Adipose tissue (tissue), 3 donors: ENCODE measurements around the gene HAUS6. TPM values are rescaled to one million over a fixed set of nuclear protein-coding genes. Genes with fewer than 3 reads are reported as not detected.
"Not testable (repeated sequence)": the region's sequence is repeated elsewhere in the genome, so short reads cannot be mapped to it uniquely, and the experiment has no call there.

Experiments used
- H3K27ac ChIP-seq: one replicate; pipeline ENCODE4 v1.5.1; 2013; ENCODE audit warnings: low read depth, low read length
- WGBS, 3 donors: extraction: QIAGEN DNeasy Blood & Tissue Kit; methylation state at CpG; one replicate each; pipeline ENCODE4 v1.1.7; 2013; 5-methylcytosine and 5-hydroxymethylcytosine counted together
- polyA plus RNA-seq, 3 donors: library from polyadenylated mRNA; stranded (reverse); fragments of 200-250 nt; gene quantifications; one replicate each; pipeline ENCODE4 v1.2.3, GENCODE V29; 2013
- donor health status: healthy with polysubstance abuse.
- donor health status: Bipolar disorder and iron deficiency.
- donor health status: healthy.

The HAUS6 gene
- 1 to 10 TPM; 1.9 to 4.8 (median 4.4) TPM for polyA plus RNA-seq

GRCh38 chr9:19102631-19103345 lies at the start of gene HAUS6:
Gene HAUS6 (minus strand): TSS chr9:19102904. CDS start chr9:19102651, 253 bp downstream.
- 7 to 9% (median 8%) methylated on average over 46 of the region's 46 CpGs for WGBS, 3 donors
- peak within 1 kb of the TSS; percentile 29 for H3K27ac ChIP-seq

GRCh38 chr9:19152160-19152498 lies 49.4 kb upstream of the HAUS6 start:
- H3K27ac ChIP-seq = not testable (repeated sequence)
- WGBS, 3 donors = 48 to 83% (median 76%) methylated on average over 2 of the region's 2 CpGs

GRCh38 chr9:19151425-19152159 lies 48.9 kb upstream of the HAUS6 start:
- H3K27ac ChIP-seq = no peak overlapping the region
- WGBS, 3 donors = 64 to 70% (median 69%) methylated on average over 5 of the region's 5 CpGs

- WGBS, 3 donors = 44 to 71% (median 57%) methylated on average over 3 of the region's 3 CpGs
Measured at GRCh38 chr9:19149230-19149629, 46.5 kb upstream of the HAUS6 start.

GRCh38 chr9:19148187-19148586 lies 45.5 kb upstream of the HAUS6 start:
- WGBS, 3 donors = 52 to 67% (median 64%) methylated on average over 5 of the region's 5 CpGs
- H3K27ac ChIP-seq = no peak overlapping the region

More at GRCh38 chr9:19149230-19149629, 46.5 kb upstream of the HAUS6 start:
- no peak overlapping the region for H3K27ac ChIP-seq

- WGBS, 3 donors = 70 to 80% (median 71%) methylated on average over 7 of the region's 7 CpGs
- H3K27ac ChIP-seq = no peak overlapping the region
Measured at GRCh38 chr9:19146441-19147024, 43.8 kb upstream of the HAUS6 start.

- H3K27ac ChIP-seq = no peak overlapping the region
- WGBS, 3 donors = 73 to 81% (median 81%) methylated on average over 5 of the region's 5 CpGs
Measured at GRCh38 chr9:19145881-19146280, 43.2 kb upstream of the HAUS6 start.

GRCh38 chr9:19140259-19140658 lies 37.6 kb upstream of the HAUS6 start:
- 75 to 88% (median 78%) methylated on average over 6 of the region's 6 CpGs for WGBS, 3 donors

GRCh38 chr9:19138084-19138483 lies 35.4 kb upstream of the HAUS6 start:
- no peak overlapping the region for H3K27ac ChIP-seq
- WGBS, 3 donors = 86 to 99% (median 95%) methylated on average over 1 of the region's 1 CpG

More at GRCh38 chr9:19140259-19140658, 37.6 kb upstream of the HAUS6 start:
- no peak overlapping the region for H3K27ac ChIP-seq

GRCh38 chr9:19137282-19137681 lies 34.6 kb upstream of the HAUS6 start:
- H3K27ac ChIP-seq = no peak overlapping the region
- 94 to 96% (median 94%) methylated on average over 1 of the region's 1 CpG for WGBS, 3 donors

- WGBS, 3 donors = 74 to 80% (median 75%) methylated on average over 3 of the region's 3 CpGs
- H3K27ac ChIP-seq = no peak overlapping the region
Measured at GRCh38 chr9:19136129-19136528, 33.4 kb upstream of the HAUS6 start.

- H3K27ac ChIP-seq = no peak overlapping the region
- WGBS, 3 donors = 93 to 95% (median 94%) methylated on average over 6 of the region's 6 CpGs
Measured at GRCh38 chr9:19133549-19134345, 31.0 kb upstream of the HAUS6 start.

- H3K27ac ChIP-seq = no peak overlapping the region
- WGBS, 3 donors = 74 to 90% (median 81%) methylated on average over 8 of the region's 8 CpGs
Measured at GRCh38 chr9:19130436-19130835, 27.7 kb upstream of the HAUS6 start.

- 1 to 7% (median 3%) methylated on average over 40 of the region's 40 CpGs for WGBS, 3 donors
- H3K27ac ChIP-seq = peak overlapping the region; percentile 35
Measured at GRCh38 chr9:19127871-19128500, 25.3 kb upstream of the HAUS6 start.

- peak overlapping the region; percentile 77 for H3K27ac ChIP-seq
Measured at GRCh38 chr9:19124430-19124793, 21.7 kb upstream of the HAUS6 start.

- H3K27ac ChIP-seq = no peak overlapping the region
- 87 to 97% (median 88%) methylated on average over 3 of the region's 3 CpGs for WGBS, 3 donors
Measured at GRCh38 chr9:19122490-19123042, 19.9 kb upstream of the HAUS6 start.

- WGBS, 3 donors = 93 to 95% (median 93%) methylated on average over 6 of the region's 6 CpGs
- no peak overlapping the region for H3K27ac ChIP-seq
Measured at GRCh38 chr9:19120877-19121276, 18.2 kb upstream of the HAUS6 start.

GRCh38 chr9:19119801-19120440 lies 17.2 kb upstream of the HAUS6 start:
- 88 to 91% (median 89%) methylated on average over 7 of the region's 7 CpGs for WGBS, 3 donors
- H3K27ac ChIP-seq = no peak overlapping the region
